GM21528 (cell line): ENCODE results near the gene EHMT1.
"Not testable (repeated sequence)": the region's sequence is repeated elsewhere in the genome, so short reads cannot be mapped to it uniquely, and the experiment has no call there.

Experiments used
- ATAC-seq: cut with Tn5 transposase; IDR thresholded peaks from one replicate; pipeline ENCODE4 v1.9.1; 2021; ENCODE audit warnings: mild to moderate bottlenecking, moderate library complexity; ENCODE audit not compliant: unreplicated experiment, low FRiP score

EHMT1 gene

DNA sequence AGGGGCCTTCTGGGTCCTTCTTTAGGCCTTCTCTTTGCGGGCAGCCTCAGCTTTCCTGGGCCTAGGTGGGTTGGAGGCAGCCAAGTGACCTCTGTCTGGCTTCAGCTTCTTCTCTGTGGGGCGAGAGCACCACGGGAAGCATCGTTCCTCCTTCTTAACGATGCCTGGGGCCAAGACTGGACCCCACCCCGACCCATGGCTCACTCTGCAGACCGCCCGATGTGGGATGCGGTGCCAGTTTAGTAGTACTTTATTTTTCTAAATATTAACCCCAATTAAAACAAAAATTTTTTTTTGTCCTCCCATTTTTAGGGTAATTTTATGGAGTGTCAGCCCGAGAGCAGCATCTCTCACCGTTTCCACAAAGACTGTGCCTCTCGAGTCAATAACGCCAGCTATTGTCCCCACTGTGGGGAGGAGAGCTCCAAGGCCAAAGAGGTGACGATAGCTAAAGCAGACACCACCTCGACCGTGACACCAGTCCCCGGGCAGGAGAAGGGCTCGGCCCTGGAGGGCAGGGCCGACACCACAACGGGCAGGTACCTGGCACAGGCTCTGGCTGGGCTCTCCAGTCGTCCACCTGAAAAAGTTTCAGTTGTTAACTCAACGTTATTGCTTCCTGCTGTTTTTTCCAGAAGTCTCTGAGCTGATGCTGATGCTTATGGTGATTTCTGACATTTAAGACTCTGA is 157.6 kb downstream of the EHMT1 start:
- no peak for ATAC-seq

DNA sequence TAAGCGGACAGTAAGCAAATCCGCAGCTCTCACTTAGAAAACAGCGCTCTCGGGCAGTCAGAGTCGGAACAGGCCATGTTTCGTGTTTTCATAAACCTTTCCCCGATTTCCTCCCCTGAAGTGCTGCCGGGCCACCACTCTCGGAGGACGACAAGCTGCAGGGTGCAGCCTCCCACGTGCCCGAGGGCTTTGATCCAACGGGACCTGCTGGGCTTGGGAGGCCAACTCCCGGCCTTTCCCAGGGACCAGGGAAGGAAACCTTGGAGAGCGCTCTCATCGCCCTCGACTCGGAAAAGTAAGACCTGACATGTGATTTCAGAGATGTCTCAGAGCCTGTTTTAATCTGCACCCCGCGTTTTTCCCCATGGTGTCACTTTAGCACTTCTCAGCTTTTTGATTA is 159.0 kb downstream of the EHMT1 start:
- no peak for ATAC-seq

DNA sequence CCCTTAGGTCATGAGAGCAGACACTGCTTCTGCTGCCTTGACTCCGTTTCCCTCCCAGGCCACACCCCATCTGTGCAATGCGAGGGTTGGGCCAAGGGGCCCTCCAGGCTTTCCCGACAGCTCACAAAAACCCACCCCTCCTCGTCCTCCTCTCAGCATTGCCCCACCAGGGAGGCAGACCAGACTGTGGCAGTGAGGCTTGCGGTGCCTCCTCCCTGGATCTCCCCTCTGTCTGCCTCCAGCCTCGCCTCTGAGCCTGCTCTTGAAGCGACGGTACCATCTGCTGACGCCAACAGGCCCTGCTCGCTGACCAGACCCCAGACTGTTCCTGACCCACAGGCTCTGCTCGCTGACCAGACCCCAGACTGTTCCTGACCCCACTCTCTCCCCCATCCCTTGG is 159.5 kb downstream of the EHMT1 start:
- ATAC-seq = no peak

DNA sequence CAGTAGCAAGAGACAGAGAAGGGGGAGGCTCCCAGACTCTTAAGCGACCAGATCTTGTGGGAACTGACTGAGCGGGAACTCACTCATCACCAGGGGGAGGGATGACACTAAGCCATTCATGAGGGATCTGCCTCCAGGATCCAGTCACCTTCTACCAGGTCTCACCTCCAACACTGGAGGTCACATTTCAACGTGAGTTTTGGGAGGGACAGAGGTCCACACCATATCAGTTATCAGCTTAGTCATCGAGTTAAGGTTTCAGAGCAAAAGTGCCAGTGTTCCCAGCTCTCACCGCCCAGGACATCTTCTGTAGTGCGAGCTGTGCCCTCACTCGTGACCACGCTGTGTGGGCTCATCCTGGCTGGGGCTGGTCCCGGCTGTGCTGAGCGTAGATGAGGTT is 160.1 kb downstream of the EHMT1 start:
- no peak for ATAC-seq

DNA sequence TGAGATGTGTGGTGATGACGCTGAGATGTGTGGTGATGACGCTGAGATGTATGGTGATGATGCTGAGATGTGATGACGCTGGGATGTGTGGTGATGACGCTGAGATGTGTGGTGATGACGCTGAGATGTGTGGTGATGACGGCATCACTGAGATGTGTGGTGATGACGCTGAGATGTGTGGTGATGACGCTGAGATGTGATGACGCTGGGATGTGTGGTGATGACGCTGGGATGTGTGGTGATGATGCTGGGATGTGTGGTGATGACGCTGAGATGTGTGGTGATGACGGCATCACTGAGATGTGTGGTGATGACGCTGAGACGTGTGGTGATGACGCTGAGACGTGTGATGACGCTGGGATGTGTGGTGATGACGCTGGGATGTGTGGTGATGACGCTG is 161.2 kb downstream of the EHMT1 start:
- ATAC-seq = not testable (repeated sequence)

DNA sequence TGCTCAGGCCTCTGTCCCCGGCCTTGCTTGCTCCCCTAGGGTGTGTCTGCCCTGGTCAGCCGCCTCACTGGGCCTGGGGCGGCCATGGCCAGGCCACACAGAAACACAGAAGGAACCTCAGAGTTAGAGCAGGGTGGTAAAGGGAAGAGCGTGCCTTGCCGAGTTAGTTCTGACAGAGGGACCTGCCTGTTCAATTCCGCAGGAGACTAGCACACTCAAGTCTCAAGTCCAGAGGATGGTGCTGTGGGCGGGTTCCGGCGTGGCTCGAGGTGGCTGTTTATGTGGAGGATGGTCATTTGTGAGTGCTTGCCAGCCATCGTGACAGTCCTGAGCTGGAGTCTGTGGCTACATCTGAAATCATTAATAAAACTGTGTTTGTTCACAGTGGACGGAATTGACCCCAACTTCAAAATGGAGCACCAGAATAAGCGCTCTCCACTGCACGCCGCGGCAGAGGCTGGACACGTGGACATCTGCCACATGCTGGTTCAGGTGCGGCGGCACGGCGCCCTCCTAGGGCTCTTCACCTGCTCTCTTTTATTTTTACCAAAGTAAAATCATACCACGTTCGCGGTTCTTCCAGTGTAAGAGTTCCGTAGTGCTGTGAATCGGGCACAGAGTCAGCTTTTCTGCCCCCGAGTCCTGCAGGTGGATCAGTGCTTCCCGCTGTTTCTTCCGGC is 163.2 kb downstream of the EHMT1 start:
- no peak for ATAC-seq

DNA sequence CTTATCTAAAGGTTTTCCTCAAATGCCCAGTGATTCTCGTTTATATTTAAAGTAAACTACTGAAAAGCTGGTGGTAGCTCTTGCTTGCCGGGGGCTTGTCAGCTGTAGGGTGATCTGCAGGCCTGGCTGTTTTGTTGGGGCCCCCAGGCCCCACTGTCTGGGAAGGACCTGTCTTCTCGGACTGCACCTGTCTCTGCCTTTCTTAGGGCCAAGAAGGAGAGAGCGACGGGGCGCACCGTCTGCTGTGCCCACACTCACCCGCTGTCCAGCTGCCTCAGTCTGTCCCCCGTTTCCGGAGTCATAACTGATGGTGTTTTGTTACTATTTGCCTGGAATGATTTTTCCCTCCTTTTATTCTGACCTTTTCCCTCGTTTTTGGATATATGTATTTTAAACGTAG is 164.7 kb downstream of the EHMT1 start:
- ATAC-seq = no peak

DNA sequence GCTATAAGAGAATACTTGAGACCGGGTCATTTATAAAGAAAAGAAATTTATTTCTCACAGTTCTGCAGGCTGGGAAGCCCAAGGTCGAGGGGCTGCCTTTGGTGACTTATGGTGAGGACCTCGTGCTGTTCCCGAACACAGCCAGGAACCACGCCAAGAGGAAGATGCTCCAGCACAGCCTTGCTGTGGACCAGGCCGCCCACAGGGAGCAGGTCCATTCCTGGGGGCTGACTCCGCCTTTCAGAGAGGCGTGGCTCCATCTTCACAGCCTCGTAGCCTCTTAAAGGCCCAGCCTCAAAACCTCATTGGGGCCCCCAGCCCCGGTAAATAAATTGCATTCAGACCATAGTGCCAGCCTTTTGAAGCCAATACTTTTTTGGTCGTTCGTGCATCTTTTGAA is 165.2 kb downstream of the EHMT1 start:
- no peak for ATAC-seq

DNA sequence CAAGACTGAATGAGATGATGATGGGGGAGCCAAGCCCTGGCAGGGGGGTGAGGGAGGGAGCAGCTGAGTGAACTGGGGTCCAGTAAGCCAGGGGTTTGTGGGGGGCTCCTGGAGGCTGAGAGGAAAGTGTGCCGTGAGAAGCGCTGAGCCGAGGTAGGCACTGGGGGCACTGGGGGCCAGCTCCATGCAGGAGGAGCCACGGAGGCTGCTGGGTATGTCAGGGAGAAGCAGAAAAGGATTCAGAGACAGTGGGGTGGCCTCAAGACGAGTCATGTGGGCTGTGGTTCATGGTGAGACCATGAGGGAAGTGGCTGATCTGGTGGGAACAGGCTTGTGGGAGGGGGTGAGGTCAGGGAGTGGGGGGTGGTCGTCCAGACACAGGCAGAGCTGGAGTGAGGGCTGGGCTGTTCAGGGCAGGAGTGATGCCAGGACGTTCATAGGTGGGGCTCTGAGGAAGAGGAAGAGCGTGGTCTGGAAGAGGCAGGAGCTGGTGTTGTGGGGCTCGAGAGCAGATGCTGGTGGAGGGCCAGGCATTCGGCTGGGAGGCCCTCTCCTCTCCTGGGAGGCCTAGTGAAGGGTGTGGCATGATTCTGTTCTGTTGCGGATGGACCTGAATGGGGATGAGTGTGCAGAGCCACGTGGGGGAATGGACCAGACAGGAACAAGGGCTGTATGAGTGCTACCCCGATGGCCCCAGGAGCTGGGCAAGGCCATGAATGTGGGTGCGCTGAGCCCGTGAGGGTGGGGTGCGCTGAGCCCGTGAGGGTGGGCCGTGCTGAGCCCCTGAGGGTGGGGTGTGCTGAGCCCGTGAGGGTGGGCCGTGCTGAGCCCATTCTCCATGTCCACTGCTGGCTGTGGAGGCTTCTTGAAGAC is 166.1 kb downstream of the EHMT1 start:
- no peak for ATAC-seq

DNA sequence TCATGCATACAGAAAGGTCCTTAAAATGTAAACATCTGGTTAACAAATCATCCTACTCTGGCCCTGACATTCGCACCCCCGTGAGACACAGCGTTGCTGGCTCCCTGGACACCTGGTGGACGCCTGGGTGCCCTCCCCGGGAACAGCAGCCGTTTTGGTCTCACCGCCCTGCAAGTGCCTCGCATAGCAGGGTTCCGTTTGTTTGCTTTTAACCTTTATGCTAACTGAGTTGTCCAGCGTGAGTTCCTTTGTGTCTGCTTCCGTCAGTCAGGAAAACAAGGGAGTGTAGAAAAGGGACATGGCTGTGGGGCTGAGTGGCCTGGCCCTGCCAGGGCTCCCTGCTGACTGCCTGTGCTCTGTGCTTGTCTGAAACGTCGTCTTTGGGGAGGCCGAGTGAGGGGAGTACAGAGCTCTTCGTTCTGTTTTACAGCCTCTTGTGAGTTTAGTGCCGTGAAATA is 166.9 kb downstream of the EHMT1 start:
- no peak for ATAC-seq

DNA sequence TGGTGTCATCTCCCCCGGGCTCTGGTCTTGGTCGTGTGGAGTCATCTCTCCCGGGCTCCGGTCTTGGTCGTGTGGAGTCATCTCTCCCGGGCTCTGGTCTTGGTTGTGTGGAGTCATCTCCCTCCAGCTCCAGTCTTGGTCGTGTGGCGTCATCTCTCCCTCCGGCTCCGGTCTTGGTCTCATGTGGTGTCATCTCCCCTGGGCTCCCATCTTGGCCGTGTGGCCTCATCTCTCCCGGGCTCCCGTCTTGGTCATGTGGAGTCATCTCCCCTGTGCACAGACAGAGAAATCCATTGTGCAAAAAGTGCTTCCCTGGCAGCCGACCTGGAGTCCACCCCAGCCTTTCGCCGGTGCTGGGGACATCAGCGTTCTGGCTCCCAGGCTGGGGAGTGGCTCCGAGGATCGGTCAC is 167.7 kb downstream of the EHMT1 start:
- ATAC-seq = no peak

DNA sequence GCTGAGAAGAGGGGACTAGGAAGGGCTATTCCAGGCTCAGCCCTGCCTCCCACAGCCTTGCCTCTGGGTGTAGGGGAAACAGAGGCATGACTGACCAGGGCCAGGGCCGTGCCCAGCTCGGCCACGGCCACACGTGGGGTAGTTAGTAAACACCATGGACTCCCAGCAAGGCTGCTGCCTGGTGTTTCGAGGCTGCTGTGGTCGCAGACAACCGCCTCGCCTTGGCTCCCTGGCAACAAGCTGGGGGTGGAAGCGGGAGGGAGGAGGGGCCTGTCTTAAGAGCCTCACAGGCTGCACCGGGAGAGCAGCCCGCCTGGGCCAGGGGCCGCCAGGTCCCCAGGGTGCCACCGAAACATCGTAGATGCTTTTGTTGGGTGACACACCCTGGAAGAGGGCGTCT is 168.6 kb downstream of the EHMT1 start:
- no peak for ATAC-seq

DNA sequence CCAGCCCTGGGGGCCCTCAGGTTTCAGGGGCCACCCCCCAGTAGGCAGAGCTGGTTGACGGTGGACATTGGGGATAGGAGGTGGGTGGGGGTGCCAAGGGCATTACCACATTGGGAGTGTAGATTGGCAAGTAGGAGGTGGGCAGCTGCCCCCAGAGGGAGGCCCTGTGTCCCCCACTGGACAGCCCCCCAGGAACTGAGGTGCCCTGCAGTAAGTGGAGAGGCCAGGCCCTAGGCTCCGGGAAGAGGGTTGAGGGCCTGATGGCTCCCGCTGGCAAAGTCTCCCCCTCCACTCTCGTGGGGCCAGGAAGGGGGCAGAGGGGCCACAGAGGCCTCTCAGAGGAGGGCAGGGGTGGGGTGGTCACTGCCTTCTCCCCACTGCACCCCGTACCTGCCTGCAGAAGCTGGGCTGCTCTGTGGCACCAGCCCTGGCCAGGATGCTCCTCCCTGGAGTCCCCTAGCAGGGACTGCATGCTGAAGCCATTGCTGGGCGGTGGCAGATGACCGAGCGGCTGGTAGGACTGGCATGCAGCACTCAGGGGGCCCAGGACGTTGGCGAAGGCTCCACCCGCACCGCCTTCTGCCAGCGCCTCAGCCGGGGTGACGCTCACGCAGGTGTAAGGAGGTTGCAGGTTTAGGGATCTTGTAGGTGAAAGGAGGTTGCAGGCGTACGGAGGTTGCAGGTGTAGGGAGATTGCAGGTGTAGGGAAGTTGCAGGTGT is 169.1 kb downstream of the EHMT1 start:
- no peak for ATAC-seq

DNA sequence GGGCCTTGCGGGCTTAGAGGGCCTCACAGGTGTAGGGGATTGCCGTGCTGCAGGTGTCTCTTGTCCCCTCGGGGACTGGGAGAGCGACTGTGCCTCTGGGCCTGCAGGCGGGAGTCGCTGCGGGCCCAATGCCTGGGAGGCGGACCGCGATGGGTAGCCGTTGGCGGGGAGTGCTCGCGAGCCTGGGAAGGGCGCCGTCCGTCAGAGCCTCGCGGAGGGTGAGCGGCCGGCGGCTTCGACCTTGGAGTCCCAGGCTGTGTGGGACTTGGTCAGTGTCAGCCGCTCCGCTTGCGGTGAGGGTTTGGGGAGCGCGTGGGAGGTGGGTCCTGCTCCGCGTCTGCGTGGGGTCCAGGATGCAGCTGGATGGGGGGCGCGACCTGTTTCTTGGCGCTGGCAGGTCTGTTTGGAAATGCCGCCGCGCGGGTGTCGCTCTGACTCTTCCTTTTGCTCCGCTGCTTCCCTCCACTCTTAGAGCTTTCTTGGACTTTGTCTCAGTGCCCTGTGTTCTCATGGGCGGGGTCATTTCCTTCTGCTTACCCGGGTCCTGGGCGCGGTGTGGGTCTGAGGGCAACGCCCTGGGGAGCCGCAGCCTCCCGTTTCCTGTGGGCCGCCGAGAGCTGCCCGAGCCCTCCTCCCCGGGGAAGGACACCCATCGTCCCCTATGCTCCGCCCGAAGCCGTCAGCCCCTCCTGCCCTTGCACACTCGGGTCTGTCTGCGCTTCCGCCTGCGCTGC is 169.9 kb downstream of the EHMT1 start:
- no peak for ATAC-seq

DNA sequence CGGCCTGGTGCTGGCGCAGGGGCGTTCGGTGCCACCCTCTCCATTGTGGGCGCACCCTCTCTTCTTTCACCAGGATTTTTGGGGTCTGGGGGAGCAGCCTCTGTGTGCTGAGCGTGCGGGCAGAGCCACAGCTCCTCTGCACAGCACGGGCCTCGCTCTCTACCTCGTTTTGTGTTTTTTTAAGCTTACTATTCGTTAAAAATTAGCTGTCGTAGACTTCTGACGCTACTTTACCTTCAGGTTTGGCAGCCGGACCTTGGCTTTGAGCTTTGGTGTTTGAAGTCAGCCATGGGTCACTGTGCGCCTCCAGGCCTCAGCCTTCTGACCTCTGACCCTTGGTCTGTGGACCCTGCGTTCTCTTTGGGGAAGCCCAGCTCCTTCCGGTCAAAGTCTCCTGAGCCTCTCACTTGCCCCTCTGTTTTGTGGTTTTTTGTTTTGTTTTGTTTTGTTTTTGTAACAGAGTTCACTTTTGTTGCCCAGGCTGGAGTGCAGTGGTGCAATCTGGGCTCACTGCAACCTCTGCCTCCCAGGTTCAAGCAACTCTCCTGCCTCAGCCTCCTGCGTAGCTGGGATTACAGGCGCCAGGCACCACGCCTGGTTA is 170.6 kb downstream of the EHMT1 start:
- no peak for ATAC-seq

DNA sequence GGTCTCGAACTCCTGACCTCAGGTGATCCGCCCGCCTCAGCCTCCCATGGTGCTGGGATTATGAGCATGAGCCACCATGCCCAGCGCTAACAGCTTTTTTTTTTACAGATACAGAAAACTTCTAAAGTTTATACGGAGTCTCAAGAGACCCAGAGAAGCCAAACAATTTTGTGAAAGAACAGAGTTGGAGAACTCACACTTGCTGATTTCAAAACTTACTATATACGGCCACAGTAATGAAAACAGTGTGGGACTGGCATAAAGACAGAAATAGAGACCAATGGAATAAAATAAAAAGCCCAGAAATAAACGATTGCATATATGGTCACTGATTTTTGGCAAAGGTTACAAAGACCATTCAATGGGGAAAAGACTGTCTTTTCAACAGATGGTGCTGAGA is 173.1 kb downstream of the EHMT1 start:
- no peak for ATAC-seq

DNA sequence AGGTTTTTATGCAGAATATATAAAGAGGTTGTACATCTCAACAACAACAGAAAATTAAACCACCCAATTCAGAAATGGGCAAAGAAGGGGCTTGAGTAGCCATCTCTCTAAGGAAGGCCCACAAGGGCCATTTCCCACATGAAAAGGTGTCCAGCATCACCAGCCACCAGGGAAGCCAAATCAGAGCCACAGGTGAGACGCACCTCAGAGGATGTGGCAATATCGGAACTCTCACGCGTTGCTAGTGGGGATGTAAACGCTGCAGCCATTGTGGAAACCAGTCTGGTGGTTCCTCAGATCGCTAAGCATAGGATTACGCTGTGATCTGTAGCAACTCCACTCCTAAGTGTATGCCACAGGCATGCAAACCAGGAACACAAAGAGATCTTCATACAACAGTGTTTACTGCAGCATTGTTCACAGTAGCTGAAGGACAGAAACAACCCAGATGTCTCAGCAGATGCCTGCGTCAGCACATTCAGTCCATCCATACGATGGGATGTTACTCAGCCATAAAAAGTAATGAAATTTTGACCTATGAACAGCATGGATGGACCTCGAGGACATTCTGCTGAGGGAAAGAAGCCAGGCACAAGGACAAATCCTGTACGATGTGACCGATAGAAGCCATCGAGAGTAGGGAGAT is 174.5 kb downstream of the EHMT1 start:
- no peak for ATAC-seq

DNA sequence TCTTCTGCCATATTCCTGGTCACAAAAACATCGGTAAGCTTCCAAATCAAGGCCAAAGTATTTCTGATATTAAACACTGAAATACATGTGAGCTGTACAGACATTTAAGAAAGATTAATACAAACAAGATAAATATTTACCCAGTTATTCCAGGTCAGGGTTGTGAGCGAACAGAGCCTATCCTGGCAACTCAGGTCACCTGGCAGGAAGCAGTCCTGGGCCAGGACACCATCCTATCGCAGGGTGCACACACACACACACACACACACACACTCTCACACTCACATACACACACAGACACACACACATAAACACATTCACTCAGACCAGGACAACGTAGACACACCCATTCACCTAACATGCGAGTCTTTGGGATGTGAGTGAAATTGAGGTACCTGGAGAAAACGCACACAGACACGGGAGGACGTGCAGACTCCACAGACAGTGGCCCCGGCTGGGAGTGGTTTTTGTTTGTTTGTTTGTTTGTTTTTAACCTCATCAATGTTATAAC is 176.4 kb downstream of the EHMT1 start:
- no peak for ATAC-seq
